Effector CD8-positive, alpha-beta T cell (primary cell): Measurements from ENCODE around the gene R3HDM1.
"Not testable (repeated sequence)": the region's sequence is repeated elsewhere in the genome, so short reads cannot be mapped to it uniquely, and the experiment has no call there.

ENCODE experiments used
- DNase-seq: peaks from one replicate; lab custom pipeline; 2025; lab: John Stamatoyannopoulos, UW
- total RNA-seq, 4 experiments: gene quantifications; one replicate each; lab custom pipeline; 2026; lab: John Stamatoyannopoulos, UW

R3HDM1 gene
- total RNA-seq = 26.2 to 36.6 (median 27.5) reads per million in 4 experiments

DNA sequence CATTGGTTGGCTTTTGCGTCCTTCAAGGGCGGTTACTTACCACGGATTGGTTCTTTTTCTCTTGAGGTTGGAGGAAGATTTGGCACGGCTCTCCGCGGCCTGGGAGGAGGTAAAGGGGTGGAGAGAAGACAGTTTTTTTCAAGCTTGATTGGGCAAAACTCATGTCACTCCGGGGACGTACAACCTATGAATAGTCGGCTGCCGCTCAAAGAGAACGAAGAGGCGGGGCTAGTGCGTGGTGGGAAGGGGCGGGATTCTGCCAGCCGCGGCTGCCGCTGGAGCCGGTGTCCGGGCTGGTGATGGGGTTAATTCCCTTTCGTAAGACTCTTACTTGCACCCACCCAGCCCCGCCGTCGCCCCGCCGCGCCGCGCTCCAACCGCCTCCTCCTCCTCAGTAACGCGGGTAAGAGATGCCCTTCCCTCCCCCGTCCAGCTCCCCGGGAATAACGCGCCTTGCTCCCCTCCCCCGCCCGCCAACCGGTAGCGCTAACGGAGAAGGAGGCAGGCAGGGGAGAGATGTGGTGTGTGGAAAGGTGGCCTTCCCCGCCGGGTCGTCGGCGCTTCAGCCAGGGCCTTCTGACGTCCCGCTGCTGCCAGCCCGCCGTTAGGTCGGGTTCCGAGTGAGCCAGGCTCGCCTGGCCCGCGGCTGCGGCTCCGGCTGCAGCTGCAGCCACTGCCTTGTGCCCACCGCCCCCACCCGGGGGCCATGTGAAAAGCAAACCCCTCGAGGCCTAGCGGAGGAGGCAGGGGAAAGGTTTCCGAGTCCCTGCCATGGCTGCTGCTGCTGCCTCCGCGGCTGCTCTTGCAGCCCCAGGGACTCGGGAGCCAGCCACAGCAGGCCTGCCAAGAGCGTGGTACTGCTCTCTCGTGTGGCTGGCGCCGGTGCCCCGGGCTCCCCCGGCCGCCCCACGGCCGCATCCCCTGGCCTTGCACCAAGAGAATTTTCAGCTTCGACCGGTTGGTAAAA is at the start of gene R3HDM1:
Gene R3HDM1, plus strand, starts transcription at position 254 of the 967 bp plus-strand sequence. CDS start 73,362 bp downstream, outside the sequence.
- peak; percentile 91 for DNase-seq

DNA sequence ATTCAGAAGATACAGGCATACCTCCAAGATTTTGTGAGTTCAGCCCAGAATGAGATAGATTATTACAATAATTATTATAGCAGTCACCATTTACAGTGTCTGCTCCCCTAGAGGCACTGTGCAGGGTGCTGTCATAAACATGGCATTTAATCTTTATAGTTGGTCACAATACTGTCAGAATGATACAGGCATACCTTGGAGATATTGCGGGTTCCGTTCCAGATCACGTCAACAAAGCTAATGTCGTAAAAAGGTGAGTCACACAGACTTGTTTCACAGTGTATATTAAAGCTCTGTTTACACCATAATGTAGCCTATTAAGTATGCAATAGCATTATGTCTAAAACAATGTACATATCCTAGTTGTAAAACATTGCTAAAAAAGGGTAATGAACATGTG is 45.8 kb upstream of the R3HDM1 start:
- DNase-seq = no peak

DNA sequence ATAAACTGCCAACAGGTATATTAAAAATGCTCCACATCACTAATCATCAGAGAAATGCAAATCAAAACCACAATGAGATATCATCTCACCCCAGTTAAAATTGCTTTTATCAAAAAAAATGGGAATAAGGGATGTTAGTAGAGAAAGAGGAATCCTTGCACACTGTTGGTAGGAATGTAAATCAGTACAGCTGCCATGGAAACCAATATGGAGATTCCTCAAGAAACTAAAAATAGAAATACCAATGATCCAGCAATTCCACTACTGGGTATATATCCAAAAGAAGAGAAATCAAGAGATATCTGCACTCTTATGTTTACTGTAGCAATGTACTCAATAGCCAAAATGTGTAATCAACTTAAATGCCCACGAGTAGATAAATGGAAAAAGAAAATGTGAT is 40.9 kb upstream of the R3HDM1 start:
- DNase-seq = no peak

DNA sequence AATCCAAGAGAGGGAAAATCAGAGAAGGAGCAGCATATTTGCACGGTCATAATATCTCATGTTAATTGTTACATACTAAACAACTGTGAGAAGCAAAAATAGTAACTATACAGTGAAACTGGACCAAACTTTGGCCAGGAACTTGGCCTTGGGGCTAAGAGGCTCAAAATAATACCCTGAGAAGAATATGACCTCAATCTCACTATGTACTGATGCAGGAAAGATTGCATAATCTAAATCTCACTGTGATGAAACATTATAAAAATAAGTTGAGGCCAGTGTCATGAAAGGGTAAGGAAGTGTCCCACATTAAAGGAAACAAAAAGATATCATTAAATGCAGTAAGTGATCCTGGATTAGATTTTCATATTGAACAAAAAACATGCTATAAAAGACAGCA is 36.8 kb upstream of the R3HDM1 start:
- DNase-seq = no peak

DNA sequence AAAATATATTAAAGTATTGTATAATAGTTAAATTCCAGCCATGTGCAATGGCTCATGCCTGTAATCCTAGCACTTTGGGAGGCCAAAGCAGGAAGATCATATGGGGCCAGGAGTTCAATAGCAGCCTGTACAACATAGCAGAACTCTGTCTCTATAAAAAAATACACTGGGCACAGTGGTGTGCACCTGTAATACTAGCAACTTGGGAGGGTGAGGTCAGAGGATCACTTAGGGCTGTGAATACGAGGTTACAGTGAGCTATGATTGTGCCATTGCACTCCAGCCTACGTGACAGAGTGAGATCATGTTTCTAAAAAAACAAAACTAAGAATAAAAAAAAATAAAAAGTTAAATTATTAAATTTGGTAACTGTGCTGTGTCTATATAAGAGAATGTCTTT is 36.4 kb upstream of the R3HDM1 start:
- DNase-seq = no peak

DNA sequence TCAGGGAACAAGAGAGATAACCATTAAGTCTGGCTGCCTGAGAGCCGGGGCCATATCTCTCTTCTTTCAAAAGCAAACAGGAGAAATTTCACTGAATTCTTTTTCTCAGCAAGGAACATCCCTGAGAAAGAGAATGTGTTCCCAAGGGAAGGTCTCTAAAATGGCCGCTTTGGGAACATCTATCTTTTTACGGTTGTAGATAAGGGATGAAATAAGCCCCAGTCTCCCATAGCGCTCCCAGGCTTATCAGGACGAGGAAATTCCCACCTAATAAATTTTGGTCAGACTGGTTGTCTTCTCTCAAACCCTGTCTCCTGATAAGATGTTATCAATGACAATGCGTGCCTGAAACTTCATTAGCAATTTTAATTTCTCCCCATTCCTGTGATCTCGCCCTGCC is 32.7 kb upstream of the R3HDM1 start:
- not testable (repeated sequence) for DNase-seq

DNA sequence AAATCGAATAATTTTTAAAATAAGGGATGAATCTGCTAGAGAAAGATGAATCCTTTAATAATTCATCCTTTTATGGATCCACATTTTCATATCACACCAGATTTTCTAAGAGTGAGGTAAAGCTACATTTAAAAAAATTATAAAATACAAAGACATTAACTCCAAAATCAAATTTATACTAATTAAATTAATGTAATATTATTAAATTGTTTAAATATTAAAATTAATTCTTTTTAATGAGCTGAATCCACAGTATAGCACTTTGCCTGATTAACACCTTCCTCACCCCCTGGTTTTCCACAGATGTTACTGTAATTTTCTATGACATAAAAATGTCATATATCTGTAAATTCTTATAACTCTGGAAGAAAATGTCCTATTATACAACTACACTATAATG is 26.5 kb upstream of the R3HDM1 start:
- no peak for DNase-seq

DNA sequence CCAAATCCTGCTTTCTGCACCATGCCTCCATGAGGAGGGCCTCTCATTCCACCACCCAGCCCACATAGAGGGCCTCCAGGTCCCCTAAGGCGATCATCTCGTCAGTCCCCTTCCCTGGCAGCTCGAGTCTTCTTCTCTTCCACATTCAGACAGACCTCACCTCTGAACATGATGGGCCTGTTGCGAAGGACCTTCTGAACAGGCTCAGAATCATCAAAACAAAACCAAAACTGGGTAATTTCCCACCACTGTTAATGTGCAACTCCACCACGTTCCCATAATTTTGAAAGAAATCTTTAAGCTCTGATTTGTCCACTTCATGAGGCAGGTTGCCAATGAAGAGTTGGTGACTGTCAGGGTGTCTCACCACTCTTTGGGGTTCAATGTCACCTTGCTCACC is 20.7 kb upstream of the R3HDM1 start:
- DNase-seq = no peak

DNA sequence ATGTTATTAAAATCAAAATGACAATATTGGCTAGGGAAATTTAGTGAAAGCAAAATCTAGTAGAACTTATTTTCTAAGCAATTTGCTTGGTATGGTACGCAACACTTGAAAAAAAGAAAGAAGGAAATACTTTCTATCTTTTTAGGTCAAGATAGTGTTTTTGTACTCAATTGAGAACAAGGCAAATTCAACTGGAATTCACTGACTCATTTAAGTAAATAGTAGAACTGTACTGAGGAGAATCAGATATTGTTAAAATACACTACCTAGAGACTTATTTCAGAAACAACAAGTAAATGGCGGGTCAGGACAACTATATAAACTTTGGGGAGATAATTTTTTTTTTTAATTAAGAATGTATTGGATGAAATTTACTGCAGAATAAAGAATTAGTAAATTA is 19.2 kb upstream of the R3HDM1 start:
- DNase-seq = no peak

DNA sequence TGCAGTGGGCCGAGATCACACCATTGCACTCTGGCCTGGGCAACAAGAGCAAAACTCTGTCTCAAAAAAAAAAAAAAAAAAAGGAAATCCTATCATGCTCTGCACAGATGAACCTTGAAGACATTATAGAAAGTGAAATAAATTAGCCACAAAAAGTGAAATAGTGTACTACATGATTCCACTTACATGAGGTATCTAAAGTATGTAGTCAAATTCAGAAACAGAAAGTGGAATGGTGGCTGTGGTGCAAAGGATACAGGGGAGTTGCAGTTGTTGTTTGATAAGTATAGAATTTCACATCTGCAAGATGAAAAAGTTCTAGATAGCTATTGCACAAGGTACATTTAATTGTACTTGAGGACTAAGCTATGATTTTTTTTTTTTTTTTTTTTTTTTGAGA is 5.5 kb upstream of the R3HDM1 start:
- no peak for DNase-seq

DNA sequence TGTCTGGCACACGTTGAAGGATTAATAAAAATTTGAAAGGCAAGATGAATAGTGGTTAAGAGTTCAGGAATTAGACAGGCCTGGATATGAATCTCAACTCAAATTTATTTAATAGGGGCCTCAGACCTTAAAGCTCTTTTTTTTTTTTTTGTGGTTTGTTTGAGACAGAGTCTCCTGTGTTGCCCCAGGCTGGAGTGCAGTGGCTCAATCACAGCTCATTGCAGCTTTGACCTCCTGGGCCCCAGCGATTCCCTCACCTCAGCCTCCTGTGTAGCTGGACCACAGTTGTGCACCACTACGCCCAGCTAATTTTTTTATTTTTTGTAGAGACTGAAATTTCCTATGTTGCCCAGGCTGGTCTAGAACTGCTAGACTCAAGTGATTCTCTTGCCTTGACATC is 3.3 kb upstream of the R3HDM1 start:
- no peak for DNase-seq

DNA sequence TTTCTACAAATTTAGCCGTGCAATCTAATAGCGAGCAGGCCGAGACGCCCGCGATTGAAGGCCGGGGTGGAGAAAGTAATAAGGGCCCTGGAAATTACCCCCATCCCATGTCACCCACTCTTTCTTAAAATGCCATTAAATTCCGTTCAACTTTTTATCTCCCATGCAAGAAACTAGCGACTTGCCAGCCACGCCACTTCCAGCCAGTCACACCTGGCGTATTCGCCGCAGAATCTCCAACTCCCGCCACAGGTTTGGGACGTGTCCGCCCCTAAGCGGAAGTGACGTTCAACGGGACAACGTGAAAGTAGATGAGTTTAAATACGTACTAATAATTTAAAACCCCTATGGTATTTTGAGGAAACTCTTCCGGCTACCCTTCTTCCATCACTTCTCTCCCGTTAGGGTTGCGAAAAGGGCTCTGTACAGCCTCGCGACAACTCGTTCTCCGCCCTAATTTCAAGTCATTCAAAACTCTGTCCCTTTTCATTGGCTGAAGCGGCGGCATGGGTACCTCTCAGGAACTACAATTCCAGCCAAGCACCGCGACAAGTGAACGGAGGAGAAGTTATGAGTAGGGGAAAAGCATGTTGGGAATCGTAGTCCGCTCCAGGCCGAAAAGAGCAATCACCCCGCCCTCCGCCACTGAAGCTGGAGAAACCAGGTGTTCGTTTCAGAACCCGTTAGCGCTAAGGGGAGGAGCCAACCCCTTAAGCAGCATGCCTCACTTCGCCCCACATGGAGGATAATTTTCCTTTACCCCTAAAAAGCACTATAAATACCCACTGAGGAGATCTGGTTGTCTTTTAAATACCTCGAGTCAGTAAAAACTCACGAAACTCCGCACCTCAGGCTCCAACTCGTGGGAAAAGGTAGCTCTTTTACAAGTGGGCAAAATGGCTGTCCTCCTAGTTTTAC is 712 bp upstream of the R3HDM1 start, which contains the start of gene ZRANB3:
Gene ZRANB3, minus strand, starts transcription at position 906 of the 918 bp plus-strand sequence.
- DNase-seq = peak; percentile 89

DNA sequence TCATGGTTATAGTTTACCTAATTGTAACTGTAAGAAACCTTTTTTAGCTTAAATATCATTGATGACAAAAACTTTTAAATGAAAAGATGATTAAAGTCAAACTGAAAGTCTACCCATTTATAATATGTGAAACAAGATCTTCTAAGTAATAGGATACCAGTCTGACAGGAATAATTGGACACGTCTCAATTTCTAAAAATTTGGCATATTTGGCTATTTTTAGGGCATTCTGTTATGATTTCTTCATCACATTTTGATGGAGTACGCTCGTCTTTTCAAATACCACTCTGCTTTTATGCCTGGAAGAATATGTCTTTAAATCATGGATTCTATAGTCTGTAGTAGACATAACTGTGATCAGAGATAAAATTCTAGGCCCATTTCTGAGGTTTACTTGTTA is 1.3 kb downstream of the R3HDM1 start:
- no peak for DNase-seq

DNA sequence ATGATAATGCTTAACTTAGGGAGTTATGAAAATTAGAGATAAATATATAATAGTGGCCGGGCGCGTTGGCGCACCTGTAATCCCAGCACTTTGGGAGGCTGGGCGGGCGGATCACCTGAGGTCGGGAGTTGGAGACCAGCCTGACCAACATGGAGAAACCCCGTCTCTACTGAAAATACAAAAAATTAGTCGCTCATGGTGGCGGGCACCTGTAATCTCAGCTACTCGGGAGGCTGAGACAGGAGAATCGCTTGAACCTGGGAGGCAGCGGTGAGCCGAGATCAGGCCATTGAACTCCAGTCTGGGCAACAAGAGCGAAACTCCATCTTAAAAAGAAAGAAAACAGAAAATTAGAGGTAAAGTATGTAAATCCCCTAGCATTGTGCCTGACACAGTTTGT is 2.3 kb downstream of the R3HDM1 start:
- DNase-seq = not testable (repeated sequence)

DNA sequence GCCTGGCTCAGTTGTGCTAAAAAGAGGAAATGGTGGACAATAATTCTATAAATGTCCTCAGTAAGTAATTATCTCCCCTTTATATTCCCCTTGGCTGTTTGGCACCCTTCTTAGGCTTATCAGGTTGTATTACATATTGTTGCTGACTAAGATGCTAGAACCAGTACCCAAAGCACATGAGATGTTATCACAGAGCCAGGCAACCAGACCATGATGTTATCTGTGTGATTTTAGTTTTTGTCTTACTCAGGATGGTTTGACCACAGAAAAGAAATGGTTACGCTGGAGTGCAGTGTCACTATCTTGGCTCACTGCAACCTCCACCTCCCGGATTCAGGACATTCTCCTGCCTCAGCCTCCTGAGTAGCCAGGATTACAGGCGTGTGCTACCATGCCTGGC is 15.2 kb downstream of the R3HDM1 start:
- no peak for DNase-seq

DNA sequence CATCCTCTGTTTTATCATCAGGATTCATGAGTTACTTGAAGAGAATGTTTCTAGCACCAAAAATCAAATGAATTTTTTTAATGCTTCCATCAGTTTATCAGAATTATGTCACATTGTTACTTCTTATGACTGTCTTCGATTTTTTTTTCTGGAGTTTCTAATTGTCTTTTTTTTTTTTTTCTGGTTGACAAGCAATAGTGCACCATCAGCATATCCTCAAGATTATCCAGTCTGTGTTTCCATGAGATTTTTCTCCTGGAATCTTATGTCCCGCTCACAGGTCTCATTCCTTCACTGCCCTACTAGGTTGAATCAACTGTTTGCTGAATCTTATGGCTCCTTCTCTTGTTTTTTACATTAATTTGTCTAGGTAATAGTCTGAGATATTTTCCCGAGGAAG is 16.0 kb downstream of the R3HDM1 start:
- DNase-seq = no peak

DNA sequence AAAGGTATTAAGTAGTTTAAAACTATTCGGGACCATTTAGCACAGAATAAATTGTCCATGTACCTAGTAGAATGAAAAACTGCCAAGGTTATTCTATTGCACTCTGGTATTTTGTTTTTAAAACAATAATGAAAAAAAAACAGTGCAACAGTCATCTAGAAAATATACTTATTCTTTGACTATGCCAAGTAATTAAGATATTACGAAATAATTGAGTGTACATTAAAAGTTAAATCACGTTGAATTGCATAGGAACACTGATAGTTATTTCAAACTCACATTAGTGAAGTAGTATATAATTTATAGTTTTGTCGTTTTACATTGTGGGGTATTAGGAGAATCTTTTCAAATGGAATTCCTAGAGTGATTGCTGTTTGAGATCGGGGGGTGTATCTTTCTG is 20.1 kb downstream of the R3HDM1 start:
- DNase-seq = no peak

DNA sequence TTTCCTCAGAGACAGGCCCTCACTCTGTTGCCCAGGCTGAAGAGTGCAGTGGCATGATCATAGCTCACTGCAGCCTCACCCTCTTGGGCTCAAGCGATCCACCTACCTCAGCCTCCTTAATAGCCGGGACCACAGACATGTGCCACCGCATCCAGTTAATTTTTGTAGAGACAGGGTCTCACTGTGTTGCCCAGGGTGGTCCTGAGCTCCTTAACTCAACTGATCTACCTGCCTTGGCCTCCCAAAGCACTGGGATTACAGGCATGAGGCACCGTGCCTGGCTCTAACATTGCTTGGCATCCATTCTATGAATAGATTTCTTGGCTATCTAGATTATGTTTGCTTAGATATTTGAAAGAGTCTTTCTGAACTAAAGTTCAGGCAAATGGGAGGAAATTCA is 21.6 kb downstream of the R3HDM1 start:
- DNase-seq = no peak

DNA sequence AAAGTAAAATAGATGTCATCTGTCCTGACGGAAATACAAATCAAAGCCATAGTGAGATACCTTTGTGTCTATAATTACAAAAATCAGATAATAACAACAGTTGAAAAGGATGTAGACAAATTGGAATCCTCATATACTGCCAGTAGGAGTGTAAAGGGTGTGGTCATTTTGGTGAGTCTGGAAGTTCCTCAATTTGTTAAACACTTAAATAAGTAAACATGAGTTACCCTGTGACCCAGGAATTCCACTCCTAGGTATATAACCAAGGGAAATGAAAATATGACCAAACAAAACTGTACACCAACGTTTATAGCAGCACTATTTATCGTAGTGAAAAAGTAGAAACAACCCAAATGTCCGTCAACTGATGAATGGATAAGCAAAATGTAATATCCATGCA is 24.0 kb downstream of the R3HDM1 start:
- DNase-seq = no peak

DNA sequence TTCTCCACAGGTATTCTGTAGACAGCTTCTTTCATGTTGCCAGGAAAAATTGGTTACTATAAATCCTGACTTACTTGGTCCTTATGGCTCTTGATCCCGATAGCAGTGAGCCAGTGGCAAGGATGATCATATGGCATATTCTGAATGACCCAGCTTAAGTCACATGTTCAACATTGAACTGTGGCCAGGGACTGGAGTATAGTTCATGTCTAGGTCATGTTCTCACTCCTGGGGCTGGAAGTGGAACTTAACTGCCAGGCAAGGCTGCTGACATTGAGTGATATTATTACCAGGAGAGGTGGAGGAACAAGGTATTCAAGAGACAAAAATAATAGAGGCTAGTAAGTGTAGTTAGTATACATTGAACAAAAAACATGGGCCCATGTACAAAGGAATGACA is 26.2 kb downstream of the R3HDM1 start:
- DNase-seq = no peak

DNA sequence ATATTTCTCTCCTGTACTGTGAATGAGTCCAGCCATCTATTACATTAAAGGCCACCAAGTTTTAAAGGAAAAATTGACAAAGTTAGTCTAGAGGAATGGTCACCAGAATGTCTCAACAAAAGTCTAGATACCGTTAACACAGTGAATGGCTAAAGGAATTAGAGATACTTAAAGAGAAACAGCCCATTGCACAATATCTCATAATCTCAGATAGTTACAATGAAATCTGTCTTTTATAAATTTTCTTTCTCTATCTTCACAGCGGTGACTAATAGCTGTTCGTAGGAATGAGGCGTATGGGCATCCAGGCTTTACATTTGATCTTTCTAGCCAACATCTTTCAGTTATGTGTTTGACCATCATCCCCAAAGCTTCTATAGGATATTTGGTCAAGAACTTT is 30.6 kb downstream of the R3HDM1 start:
- DNase-seq = no peak

DNA sequence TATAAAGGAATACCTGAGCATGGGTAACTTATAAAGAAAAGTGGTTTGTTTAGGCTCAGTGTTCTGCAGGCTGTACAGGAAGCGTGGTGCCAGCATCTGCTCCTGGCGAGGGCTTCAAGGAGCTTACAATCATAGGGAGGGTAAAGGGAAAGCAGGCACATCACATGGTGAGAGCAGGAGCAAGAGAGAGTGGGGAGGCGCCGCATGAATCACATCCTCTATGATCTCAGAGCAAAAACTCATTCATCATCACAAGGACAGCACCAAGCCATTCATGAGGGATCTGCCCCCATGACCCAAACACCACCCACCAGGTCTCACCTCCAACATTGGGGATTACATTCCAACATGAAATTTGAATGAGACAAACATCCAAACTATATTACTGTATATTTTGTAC is 32.5 kb downstream of the R3HDM1 start:
- DNase-seq = no peak

DNA sequence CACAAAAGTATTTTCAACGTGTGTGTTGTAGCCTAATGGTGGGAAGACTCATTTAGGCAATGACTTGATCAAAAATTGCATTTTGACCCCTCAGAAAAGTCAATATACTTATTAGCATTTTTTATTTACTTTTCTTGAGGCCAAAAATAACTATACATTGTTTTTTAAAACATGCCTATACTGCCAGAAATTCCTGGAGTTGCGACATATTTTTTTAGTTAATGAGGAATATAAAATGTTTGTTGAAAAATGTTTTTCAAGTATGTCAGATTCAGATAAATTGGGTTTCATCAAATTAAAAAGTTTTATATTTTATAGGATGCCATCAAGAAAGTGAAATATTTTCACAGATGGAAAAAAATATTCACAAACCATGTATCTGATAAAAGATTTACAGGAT is 39.6 kb downstream of the R3HDM1 start:
- no peak for DNase-seq
